ENCODE data around the gene OR4F15. TPM values are rescaled to one million over a fixed set of nuclear protein-coding genes. Genes with fewer than 3 reads are reported as not detected.

Gene OR4F15
- total RNA-seq, 2 donors from 2014 or later: not detected

DNA sequence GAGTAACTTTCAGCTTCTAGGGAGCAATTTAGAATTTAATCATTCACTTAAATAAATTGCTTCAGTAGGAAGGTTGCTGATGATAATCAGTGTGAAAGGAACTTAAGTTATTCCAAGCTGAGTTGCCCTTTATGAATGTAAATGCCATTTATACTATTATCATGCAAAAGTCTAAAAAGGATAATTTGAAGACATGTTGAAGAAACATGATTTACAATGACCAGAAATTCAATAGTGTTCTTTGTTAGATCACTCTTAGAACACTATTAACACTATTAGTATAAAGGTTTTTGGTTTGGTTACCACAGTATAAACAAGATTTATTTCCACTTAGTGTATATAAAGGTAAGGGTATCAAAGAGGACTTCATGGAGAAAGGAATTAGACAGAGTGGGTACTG, 7.1 kb upstream of the OR4F15 start:
- Mint-ChIP-seq H3K4me3 (no peak overlapping the region), H3K9me3 (no peaks in the 10 kb centered on the region), H3K27ac (no peak overlapping the region), H3K4me1 (no peaks in the 10 kb centered on the region), H3K36me3 (ENCODE audit: low read depth) (no peaks in the 10 kb centered on the region), H3K27me3 (ENCODE audit: insufficient read depth) (peaks cover 2% of the 10 kb centered on the region)
- no peak for DNase-seq
- H3K27ac ChIP-seq (ENCODE audit: low read depth, low read length): no peak overlapping the region
- H3K4me1 ChIP-seq (ENCODE audit: control insufficient read depth, insufficient read depth, low read length): no peaks in the 10 kb centered on the region
- no peak overlapping the region for H3K4me3 ChIP-seq (ENCODE audit: low read length)
- no peak overlapping the region for H3K9ac ChIP-seq (ENCODE audit: extremely low read depth, low read length, poor library complexity, severe bottlenecking)
- TF ChIP-seq, protein P1, sequence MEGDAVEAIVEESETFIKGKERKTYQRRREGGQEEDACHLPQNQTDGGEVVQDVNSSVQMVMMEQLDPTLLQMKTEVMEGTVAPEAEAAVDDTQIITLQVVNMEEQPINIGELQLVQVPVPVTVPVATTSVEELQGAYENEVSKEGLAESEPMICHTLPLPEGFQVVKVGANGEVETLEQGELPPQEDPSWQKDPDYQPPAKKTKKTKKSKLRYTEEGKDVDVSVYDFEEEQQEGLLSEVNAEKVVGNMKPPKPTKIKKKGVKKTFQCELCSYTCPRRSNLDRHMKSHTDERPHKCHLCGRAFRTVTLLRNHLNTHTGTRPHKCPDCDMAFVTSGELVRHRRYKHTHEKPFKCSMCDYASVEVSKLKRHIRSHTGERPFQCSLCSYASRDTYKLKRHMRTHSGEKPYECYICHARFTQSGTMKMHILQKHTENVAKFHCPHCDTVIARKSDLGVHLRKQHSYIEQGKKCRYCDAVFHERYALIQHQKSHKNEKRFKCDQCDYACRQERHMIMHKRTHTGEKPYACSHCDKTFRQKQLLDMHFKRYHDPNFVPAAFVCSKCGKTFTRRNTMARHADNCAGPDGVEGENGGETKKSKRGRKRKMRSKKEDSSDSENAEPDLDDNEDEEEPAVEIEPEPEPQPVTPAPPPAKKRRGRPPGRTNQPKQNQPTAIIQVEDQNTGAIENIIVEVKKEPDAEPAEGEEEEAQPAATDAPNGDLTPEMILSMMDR (conservative IDR thresholded peaks at IDR 0.05): no peak
- H3K36me3 ChIP-seq (ENCODE audit: control insufficient read depth, insufficient read depth, low read length): no peaks in the 10 kb centered on the region
- H3K27me3 ChIP-seq (ENCODE audit: control insufficient read depth, insufficient read depth, low read length, poor library complexity, severe bottlenecking): no peaks in the 10 kb centered on the region
- H3K9me3 ChIP-seq (ENCODE audit: control insufficient read depth, low read length): no peaks in the 10 kb centered on the region

DNA sequence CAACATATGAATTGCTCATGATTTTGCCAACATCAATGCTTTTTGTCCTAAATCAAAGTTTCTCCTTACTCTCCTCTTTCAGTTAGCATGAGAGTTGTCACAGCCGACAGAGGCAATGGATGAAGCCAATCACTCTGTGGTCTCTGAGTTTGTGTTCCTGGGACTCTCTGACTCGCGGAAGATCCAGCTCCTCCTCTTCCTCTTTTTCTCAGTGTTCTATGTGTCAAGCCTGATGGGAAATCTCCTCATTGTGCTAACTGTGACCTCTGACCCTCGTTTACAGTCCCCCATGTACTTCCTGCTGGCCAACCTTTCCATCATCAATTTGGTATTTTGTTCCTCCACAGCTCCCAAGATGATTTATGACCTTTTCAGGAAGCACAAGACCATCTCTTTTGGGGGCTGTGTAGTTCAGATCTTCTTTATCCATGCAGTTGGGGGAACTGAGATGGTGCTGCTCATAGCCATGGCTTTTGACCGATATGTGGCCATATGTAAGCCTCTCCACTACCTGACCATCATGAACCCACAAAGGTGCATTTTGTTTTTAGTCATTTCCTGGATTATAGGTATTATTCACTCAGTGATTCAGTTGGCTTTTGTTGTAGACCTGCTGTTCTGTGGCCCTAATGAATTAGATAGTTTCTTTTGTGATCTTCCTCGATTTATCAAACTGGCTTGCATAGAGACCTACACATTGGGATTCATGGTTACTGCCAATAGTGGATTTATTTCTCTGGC, 6.2 kb upstream of the OR4F15 start:
- TF ChIP-seq, protein P1 (conservative IDR thresholded peaks at IDR 0.05): no peak
- H3K27ac Mint-ChIP-seq: no peak overlapping the region
- no peaks in the 10 kb centered on the region for H3K9me3 Mint-ChIP-seq
- DNase-seq: no peak
- H3K9ac ChIP-seq (ENCODE audit: extremely low read depth, low read length, poor library complexity, severe bottlenecking): no peak overlapping the region
- no peak overlapping the region for H3K27ac ChIP-seq (ENCODE audit: low read depth, low read length)
- no peaks in the 10 kb centered on the region for H3K27me3 ChIP-seq (ENCODE audit: control insufficient read depth, insufficient read depth, low read length, poor library complexity, severe bottlenecking)
- no peaks in the 10 kb centered on the region for H3K36me3 ChIP-seq (ENCODE audit: control insufficient read depth, insufficient read depth, low read length)
- H3K9me3 ChIP-seq (ENCODE audit: control insufficient read depth, low read length): no peaks in the 10 kb centered on the region
- H3K4me1 Mint-ChIP-seq: no peaks in the 10 kb centered on the region
- no peak overlapping the region for H3K4me3 ChIP-seq (ENCODE audit: low read length)
- no peak overlapping the region for H3K4me3 Mint-ChIP-seq
- WGBS, 2 experiments (ENCODE audit: insufficient coverage in 1 of 2, insufficient read length in 1 of 2): 67 to 85% methylated on average over 2 to 6 of the region's 6 CpGs
- H3K36me3 Mint-ChIP-seq (ENCODE audit: low read depth): no peaks in the 10 kb centered on the region
- no peaks in the 10 kb centered on the region for H3K4me1 ChIP-seq (ENCODE audit: control insufficient read depth, insufficient read depth, low read length)
- peaks cover 2% of the 10 kb centered on the region for H3K27me3 Mint-ChIP-seq (ENCODE audit: insufficient read depth)

DNA sequence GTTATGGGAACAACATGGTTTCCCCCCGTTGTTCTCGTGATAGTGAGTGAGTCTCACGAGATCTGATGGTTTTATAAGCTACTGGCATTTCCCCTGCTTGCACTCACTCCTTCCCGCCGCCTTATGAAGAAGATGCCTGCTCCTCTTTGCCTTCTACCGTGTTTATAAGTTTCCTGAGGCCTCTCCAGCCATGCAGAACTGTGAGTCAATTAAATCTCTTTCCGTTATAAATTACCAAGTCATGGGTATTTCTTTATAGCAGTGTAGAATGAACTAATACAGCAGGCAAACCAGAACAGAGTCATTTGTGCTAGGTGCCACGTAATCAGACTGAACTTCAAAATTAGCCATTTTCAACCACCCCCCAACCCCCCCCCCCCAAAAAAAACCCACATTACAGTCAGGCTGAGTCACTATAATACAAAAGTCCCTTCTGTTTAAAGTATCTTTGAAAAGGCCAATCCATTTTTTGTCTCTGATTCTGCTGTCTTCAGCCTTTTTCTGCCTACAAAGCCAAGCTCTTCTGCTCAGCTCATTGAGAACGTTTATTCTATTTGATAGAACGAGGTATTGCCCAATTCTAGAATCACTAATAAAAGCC, 4.6 kb upstream of the OR4F15 start:
- H3K9ac ChIP-seq (ENCODE audit: extremely low read depth, low read length, poor library complexity, severe bottlenecking): no peak overlapping the region
- peaks cover 2% of the 10 kb centered on the region for H3K27me3 Mint-ChIP-seq (ENCODE audit: insufficient read depth)
- no peaks in the 10 kb centered on the region for H3K4me1 ChIP-seq (ENCODE audit: control insufficient read depth, insufficient read depth, low read length)
- H3K9me3 Mint-ChIP-seq: no peaks in the 10 kb centered on the region
- no peaks in the 10 kb centered on the region for H3K4me1 Mint-ChIP-seq
- H3K4me3 Mint-ChIP-seq: no peak overlapping the region
- no peaks in the 10 kb centered on the region for H3K36me3 ChIP-seq (ENCODE audit: control insufficient read depth, insufficient read depth, low read length)
- no peak for DNase-seq
- TF ChIP-seq, protein P1 (conservative IDR thresholded peaks at IDR 0.05): no peak
- no peak overlapping the region for H3K27ac Mint-ChIP-seq
- no peaks in the 10 kb centered on the region for H3K9me3 ChIP-seq (ENCODE audit: control insufficient read depth, low read length)
- H3K36me3 Mint-ChIP-seq (ENCODE audit: low read depth): no peaks in the 10 kb centered on the region
- H3K27ac ChIP-seq (ENCODE audit: low read depth, low read length): no peak overlapping the region
- WGBS, 2 experiments (ENCODE audit: insufficient coverage in 1 of 2, insufficient read length in 1 of 2): 74% methylated on average over 8 to 10 of the region's 10 CpGs
- H3K27me3 ChIP-seq (ENCODE audit: control insufficient read depth, insufficient read depth, low read length, poor library complexity, severe bottlenecking): no peaks in the 10 kb centered on the region
- no peak overlapping the region for H3K4me3 ChIP-seq (ENCODE audit: low read length)
